WTC11 (cell line): ENCODE results near the gene SYNPO. TPM values are rescaled to one million over a fixed set of nuclear protein-coding genes. Genes with fewer than 3 reads are reported as not detected.

Experiments
- ATAC-seq: fragments of 200-7000 bp; cut with Tn5 transposase; 2 replicates; pipeline ENCODE4 v1.10.0; 2021; ENCODE audit warnings: mild to moderate bottlenecking, moderate library complexity
- CTCF ChIA-PET: fragments of 300-600 bp; sonication (Branson Sonifier 250); formaldehyde crosslinking; loops from one replicate; lab custom pipeline; 2021; ENCODE audit warnings: antibody characterized with exemption; lab: Charles Lee
- POLR2A ChIA-PET: fragments of 350-600 bp; sonication (Branson Sonifier 250); formaldehyde crosslinking; loops from one replicate; lab custom pipeline; 2021; ENCODE audit warnings: antibody characterized with exemption; lab: Charles Lee
- DNase-seq: peaks from one replicate; pipeline ENCODE4 v3.0.0; 2021; ENCODE audit warnings: low spot score
- H3K27ac Mint-ChIP-seq: 2 replicates; pipeline ENCODE4 v1.8.0; 2021; ENCODE audit warnings: mixed read lengths
- H3K27me3 Mint-ChIP-seq: 2 replicates; pipeline ENCODE4 v1.8.0; 2021; ENCODE audit warnings: low read depth, mild to moderate bottlenecking, moderate library complexity, mixed read lengths
- H3K36me3 Mint-ChIP-seq: 2 replicates; pipeline ENCODE4 v1.8.0; 2021; ENCODE audit warnings: mixed read lengths
- H3K4me1 Mint-ChIP-seq: 2 replicates; pipeline ENCODE4 v1.8.0; 2022; ENCODE audit warnings: mixed read lengths
- H3K4me3 Mint-ChIP-seq: 2 replicates; pipeline ENCODE4 v1.8.0; 2021; ENCODE audit warnings: mild to moderate bottlenecking, moderate library complexity, mixed read lengths
- H3K9me3 Mint-ChIP-seq: 2 replicates; pipeline ENCODE4 v1.8.0; 2021; ENCODE audit warnings: mixed read lengths
- ATF2 ChIP-seq: sonication (generic); formaldehyde crosslinking; IDR thresholded peaks from 2 replicates; pipeline ENCODE4 v1.8.1; 2022; ENCODE audit warnings: low read depth, missing genetic modification reagents, borderline replicate concordance
- CBFB ChIP-seq: sonication (generic); formaldehyde crosslinking; IDR thresholded peaks from 2 replicates; pipeline ENCODE4 v1.8.1; 2022; ENCODE audit warnings: mild to moderate bottlenecking, low read depth, missing genetic modification reagents
- CREB1 ChIP-seq: sonication (generic); formaldehyde crosslinking; IDR thresholded peaks from 2 replicates; pipeline ENCODE4 v1.8.0; 2023; ENCODE audit warnings: mild to moderate bottlenecking, missing genetic modification reagents
- ELF4 ChIP-seq: sonication (generic); formaldehyde crosslinking; IDR thresholded peaks from 2 replicates; pipeline ENCODE4 v1.8.1; 2022; ENCODE audit warnings: low read depth, mild to moderate bottlenecking, moderate library complexity, missing genetic modification reagents
- FOXJ3 ChIP-seq: sonication (generic); formaldehyde crosslinking; IDR thresholded peaks from 2 replicates; pipeline ENCODE4 v1.9.0; 2021; ENCODE audit warnings: missing genetic modification reagents, mild to moderate bottlenecking, borderline replicate concordance
- FOXP1 ChIP-seq: sonication (generic); formaldehyde crosslinking; IDR thresholded peaks from 2 replicates; pipeline ENCODE4 v1.8.0; 2022; ENCODE audit warnings: missing genetic modification reagents, mild to moderate bottlenecking, moderate library complexity, borderline replicate concordance
- GRHL2 ChIP-seq: fragments of 250-450 bp; sonication (Bioruptor Pico); IDR thresholded peaks from 2 replicates; pipeline ENCODE4 v1.8.0; 2022; ENCODE audit warnings: mild to moderate bottlenecking, moderate library complexity; ENCODE audit not compliant: insufficient replicate concordance, severe bottlenecking
- HMGA2 ChIP-seq: fragments of 250-450 bp; sonication (Bioruptor Pico); IDR thresholded peaks from 2 replicates; pipeline ENCODE4 v1.4.0; 2021; ENCODE audit warnings: mild to moderate bottlenecking, moderate library complexity
- IRF2 ChIP-seq: sonication (generic); formaldehyde crosslinking; IDR thresholded peaks from 2 replicates; pipeline ENCODE4 v1.8.0; 2022; ENCODE audit warnings: low read depth, missing genetic modification reagents, borderline replicate concordance
- KAT7 ChIP-seq: sonication (generic); formaldehyde crosslinking; IDR thresholded peaks from 2 replicates; pipeline ENCODE4 v1.8.1; 2023; ENCODE audit warnings: missing genetic modification reagents, mild to moderate bottlenecking, borderline replicate concordance
- MXD4 ChIP-seq: fragments of 250-450 bp; sonication (Bioruptor Pico); IDR thresholded peaks from 2 replicates; pipeline ENCODE4 v1.8.0; 2021; ENCODE audit warnings: mild to moderate bottlenecking, moderate library complexity, borderline replicate concordance
- NR3C1 ChIP-seq: sonication (generic); formaldehyde crosslinking; conservative IDR thresholded peaks from 2 replicates; pipeline ENCODE4 v1.8.1; 2023; ENCODE audit warnings: low read depth, mild to moderate bottlenecking, missing genetic modification reagents
- PREB ChIP-seq: sonication (generic); formaldehyde crosslinking; IDR thresholded peaks from 2 replicates; pipeline ENCODE4 v1.8.1; 2022; ENCODE audit warnings: mild to moderate bottlenecking, missing genetic modification reagents, moderate library complexity, borderline replicate concordance
- PRRX2 ChIP-seq: fragments of 250-450 bp; sonication (Bioruptor Pico); IDR thresholded peaks from 2 replicates; pipeline ENCODE4 v1.8.0; 2021; ENCODE audit warnings: mild to moderate bottlenecking
- STAT6 ChIP-seq: sonication (generic); formaldehyde crosslinking; conservative IDR thresholded peaks from 2 replicates; pipeline ENCODE4 v1.8.1; 2023; ENCODE audit warnings: mild to moderate bottlenecking, low read depth, missing genetic modification reagents, moderate library complexity
- ZNF219 ChIP-seq: sonication (generic); formaldehyde crosslinking; IDR thresholded peaks from 2 replicates; pipeline ENCODE4 v1.8.0; 2023; ENCODE audit warnings: missing genetic modification reagents, mild to moderate bottlenecking, borderline replicate concordance
- total RNA-seq: library from RNA; stranded (reverse); gene quantifications from 3 replicates; pipeline ENCODE4 v1.2.3, GENCODE V29; 2021
- TF ChIP-seq, protein P1 (sequence below): sonication (generic); formaldehyde crosslinking; IDR thresholded peaks from 2 replicates; pipeline ENCODE4 v1.8.1; 2022; ENCODE audit warnings: missing genetic modification reagents, borderline replicate concordance
- TF ChIP-seq, protein P2 (sequence below): sonication (generic); formaldehyde crosslinking; IDR thresholded peaks from 2 replicates; pipeline ENCODE4 v1.8.0; 2022; ENCODE audit warnings: mild to moderate bottlenecking, missing genetic modification reagents
- TF ChIP-seq, protein P3 (sequence below): sonication (generic); formaldehyde crosslinking; IDR thresholded peaks from 2 replicates; pipeline ENCODE4 v1.8.0; 2023; ENCODE audit warnings: mild to moderate bottlenecking, missing genetic modification reagents
- TF ChIP-seq, protein P4 (sequence below): sonication (generic); formaldehyde crosslinking; IDR thresholded peaks from 2 replicates; pipeline ENCODE4 v1.8.1; 2023; ENCODE audit warnings: mild to moderate bottlenecking, missing genetic modification reagents, moderate library complexity

The SYNPO gene
- total RNA-seq, 1 experiment from 2014 or later: 2.1 TPM

GRCh38 chr5:150616506-150616905, 24.0 kb upstream of the SYNPO start:
- H3K36me3 Mint-ChIP-seq: no peaks in the 10 kb centered on the region
- CTCF ChIA-PET: interaction anchor here (0.7 to 1.7 kb wide), 4 partner anchors 56 to 166 kb away, joined by 3 to 4 read pairs (median 3); partner anchors contain the start of gene SMIM3
- TF ChIP-seq, protein P1, sequence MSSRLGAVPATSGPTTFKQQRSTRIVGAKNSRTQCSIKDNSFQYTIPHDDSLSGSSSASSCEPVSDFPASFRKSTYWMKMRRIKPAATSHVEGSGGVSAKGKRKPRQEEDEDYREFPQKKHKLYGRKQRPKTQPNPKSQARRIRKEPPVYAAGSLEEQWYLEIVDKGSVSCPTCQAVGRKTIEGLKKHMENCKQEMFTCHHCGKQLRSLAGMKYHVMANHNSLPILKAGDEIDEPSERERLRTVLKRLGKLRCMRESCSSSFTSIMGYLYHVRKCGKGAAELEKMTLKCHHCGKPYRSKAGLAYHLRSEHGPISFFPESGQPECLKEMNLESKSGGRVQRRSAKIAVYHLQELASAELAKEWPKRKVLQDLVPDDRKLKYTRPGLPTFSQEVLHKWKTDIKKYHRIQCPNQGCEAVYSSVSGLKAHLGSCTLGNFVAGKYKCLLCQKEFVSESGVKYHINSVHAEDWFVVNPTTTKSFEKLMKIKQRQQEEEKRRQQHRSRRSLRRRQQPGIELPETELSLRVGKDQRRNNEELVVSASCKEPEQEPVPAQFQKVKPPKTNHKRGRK (CRISPR knock-in tag): no peak
- TF ChIP-seq FOXJ3 (CRISPR knock-in tag) (no peak), NR3C1 (CRISPR knock-in tag) (no peak), PRRX2 (CRISPR knock-in tag) (no peak), ELF4 (CRISPR knock-in tag) (no peak), MXD4 (CRISPR knock-in tag) (no peak), CREB1 (CRISPR knock-in tag) (no peak)
- TF ChIP-seq, protein P2, sequence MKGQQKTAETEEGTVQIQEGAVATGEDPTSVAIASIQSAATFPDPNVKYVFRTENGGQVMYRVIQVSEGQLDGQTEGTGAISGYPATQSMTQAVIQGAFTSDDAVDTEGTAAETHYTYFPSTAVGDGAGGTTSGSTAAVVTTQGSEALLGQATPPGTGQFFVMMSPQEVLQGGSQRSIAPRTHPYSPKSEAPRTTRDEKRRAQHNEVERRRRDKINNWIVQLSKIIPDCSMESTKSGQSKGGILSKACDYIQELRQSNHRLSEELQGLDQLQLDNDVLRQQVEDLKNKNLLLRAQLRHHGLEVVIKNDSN: no peak
- TF ChIP-seq, all 79 proteins: peak for 0
- Mint-ChIP-seq H3K27me3 (no peaks in the 10 kb centered on the region), H3K27ac (no peak overlapping the region), H3K4me3 (no peak overlapping the region), H3K9me3 (no peaks in the 10 kb centered on the region), H3K4me1 (peaks cover 15% of the 10 kb centered on the region)
- DNase-seq (no peak), ATAC-seq (no peak)
- POLR2A ChIA-PET: no interaction called here

DNA sequence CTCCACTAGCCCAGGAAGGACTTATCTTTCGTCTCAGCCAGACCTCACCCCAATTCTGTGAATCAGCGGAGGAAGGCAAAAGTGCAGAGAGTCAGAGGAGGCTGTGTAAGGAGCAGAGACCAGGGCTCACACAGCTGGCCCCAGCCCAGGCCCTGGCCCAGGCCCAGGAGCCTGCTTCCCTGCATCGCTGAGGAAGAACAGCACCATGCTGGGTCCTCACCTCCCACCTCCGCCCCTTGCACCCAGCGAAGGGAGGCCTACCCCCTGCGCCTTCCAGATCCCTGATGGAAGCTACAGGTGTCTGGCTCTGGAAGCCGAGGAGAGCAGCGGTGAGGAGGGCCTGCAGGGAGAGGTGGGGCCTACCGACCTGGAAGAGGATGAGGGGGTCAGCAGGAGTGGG, 22.3 kb upstream of the SYNPO start:
- Mint-ChIP-seq H3K27ac (no peak overlapping the region), H3K4me1 (peaks cover 15% of the 10 kb centered on the region), H3K36me3 (no peaks in the 10 kb centered on the region), H3K27me3 (peaks cover 7% of the 10 kb centered on the region), H3K9me3 (no peaks in the 10 kb centered on the region), H3K4me3 (no peak overlapping the region)
- no peak for DNase-seq
- POLR2A ChIA-PET: no interaction called here
- CTCF ChIA-PET: interaction anchor here (0.7 to 1.5 kb wide), 3 partner anchors 39 to 83 kb away, joined by 3 to 4 read pairs (median 3); partner anchors contain the start of gene RBM22
- ATAC-seq: no peak
- TF ChIP-seq GRHL2 (CRISPR knock-in tag): no peak
- TF ChIP-seq, protein P3, sequence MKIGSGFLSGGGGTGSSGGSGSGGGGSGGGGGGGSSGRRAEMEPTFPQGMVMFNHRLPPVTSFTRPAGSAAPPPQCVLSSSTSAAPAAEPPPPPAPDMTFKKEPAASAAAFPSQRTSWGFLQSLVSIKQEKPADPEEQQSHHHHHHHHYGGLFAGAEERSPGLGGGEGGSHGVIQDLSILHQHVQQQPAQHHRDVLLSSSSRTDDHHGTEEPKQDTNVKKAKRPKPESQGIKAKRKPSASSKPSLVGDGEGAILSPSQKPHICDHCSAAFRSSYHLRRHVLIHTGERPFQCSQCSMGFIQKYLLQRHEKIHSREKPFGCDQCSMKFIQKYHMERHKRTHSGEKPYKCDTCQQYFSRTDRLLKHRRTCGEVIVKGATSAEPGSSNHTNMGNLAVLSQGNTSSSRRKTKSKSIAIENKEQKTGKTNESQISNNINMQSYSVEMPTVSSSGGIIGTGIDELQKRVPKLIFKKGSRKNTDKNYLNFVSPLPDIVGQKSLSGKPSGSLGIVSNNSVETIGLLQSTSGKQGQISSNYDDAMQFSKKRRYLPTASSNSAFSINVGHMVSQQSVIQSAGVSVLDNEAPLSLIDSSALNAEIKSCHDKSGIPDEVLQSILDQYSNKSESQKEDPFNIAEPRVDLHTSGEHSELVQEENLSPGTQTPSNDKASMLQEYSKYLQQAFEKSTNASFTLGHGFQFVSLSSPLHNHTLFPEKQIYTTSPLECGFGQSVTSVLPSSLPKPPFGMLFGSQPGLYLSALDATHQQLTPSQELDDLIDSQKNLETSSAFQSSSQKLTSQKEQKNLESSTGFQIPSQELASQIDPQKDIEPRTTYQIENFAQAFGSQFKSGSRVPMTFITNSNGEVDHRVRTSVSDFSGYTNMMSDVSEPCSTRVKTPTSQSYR (CRISPR knock-in tag): no peak
- no peak for TF ChIP-seq KAT7 (CRISPR knock-in tag)
- TF ChIP-seq ZNF219: no peak
- TF ChIP-seq IRF2 (CRISPR knock-in tag): no peak
- no peak for TF ChIP-seq ATF2 (CRISPR knock-in tag)
- TF ChIP-seq PREB (CRISPR knock-in tag): no peak
- no peak for TF ChIP-seq STAT6 (CRISPR knock-in tag)
- no peak for TF ChIP-seq HMGA2 (CRISPR knock-in tag)
- TF ChIP-seq, protein P4, sequence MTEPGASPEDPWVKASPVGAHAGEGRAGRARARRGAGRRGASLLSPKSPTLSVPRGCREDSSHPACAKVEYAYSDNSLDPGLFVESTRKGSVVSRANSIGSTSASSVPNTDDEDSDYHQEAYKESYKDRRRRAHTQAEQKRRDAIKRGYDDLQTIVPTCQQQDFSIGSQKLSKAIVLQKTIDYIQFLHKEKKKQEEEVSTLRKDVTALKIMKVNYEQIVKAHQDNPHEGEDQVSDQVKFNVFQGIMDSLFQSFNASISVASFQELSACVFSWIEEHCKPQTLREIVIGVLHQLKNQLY (CRISPR knock-in tag): no peak
- TF ChIP-seq FOXP1: no peak
- no peak for TF ChIP-seq CBFB (CRISPR knock-in tag)
